ENCODE measurements around the gene BRCA2.

BRCA2 gene

GRCh38 chr13:32314271-32315237 lies 754 bp upstream of the BRCA2 start:
- H3K9me2 ChIP-seq (replicated peaks; ENCODE audit: insufficient read depth, low read length) = no peaks in the 10 kb centered on the region
- H3K9me3 ChIP-seq (ENCODE audit: insufficient read depth, low read length) = no peaks in the 10 kb centered on the region
- peaks cover 7% of the 10 kb centered on the region for H3F3A ChIP-seq (ENCODE audit: insufficient read depth)
- H3K36me3 ChIP-seq (ENCODE audit: low read length) = peaks cover 17% of the 10 kb centered on the region
- H2AFZ ChIP-seq (ENCODE audit: low read depth, low read length, severe bottlenecking) = peak overlapping the region; percentile 87
- peak overlapping the region; percentile 94 for H3K4me2 ChIP-seq (ENCODE audit: low read depth, low read length, poor library complexity, severe bottlenecking)
- no peaks in the 10 kb centered on the region for H4K20me1 ChIP-seq (ENCODE audit: low read depth, low read length)
- no peak for TF ChIP-seq CTCF (IDR thresholded peaks at IDR 0.05; ENCODE audit: insufficient read depth, low read length, poor library complexity, severe bottlenecking)
- no peak for TF ChIP-seq EZH2phosphoT487 (conservative IDR thresholded peaks at IDR 0.05; ENCODE audit: low read length)
- peak overlapping the region; percentile 85 for H3K27ac ChIP-seq (ENCODE audit: low read depth, low read length)
- peaks cover 24% of the 10 kb centered on the region for H3K79me2 ChIP-seq (ENCODE audit: insufficient read depth, low read length)
- no peaks in the 10 kb centered on the region for H3K27me3 ChIP-seq (ENCODE audit: low read length)
- peak overlapping the region; percentile 69 for H3K9ac ChIP-seq (ENCODE audit: low read length)
- H3K4me3 ChIP-seq (ENCODE audit: insufficient read depth, low read length, poor library complexity, severe bottlenecking) = peak overlapping the region; percentile 68

- H3K4me2 ChIP-seq (ENCODE audit: low read depth, low read length, poor library complexity, severe bottlenecking) = peak overlapping the region; percentile 94
- peak overlapping the region; percentile 85 for H3K27ac ChIP-seq (ENCODE audit: low read depth, low read length)
- no peaks in the 10 kb centered on the region for H4K20me1 ChIP-seq (ENCODE audit: low read depth, low read length)
- H3K9me2 ChIP-seq (replicated peaks; ENCODE audit: insufficient read depth, low read length) = no peaks in the 10 kb centered on the region
- peak overlapping the region; percentile 68 for H3K4me3 ChIP-seq (ENCODE audit: insufficient read depth, low read length, poor library complexity, severe bottlenecking)
- no peaks in the 10 kb centered on the region for H3K9me3 ChIP-seq (ENCODE audit: insufficient read depth, low read length)
- H2AFZ ChIP-seq (ENCODE audit: low read depth, low read length, severe bottlenecking) = peak overlapping the region; percentile 87
- H3K36me3 ChIP-seq (ENCODE audit: low read length) = peaks cover 30% of the 10 kb centered on the region
- peak overlapping the region; percentile 69 for H3K9ac ChIP-seq (ENCODE audit: low read length)
- peaks cover 7% of the 10 kb centered on the region for H3F3A ChIP-seq (ENCODE audit: insufficient read depth)
- TF ChIP-seq EZH2phosphoT487 (conservative IDR thresholded peaks at IDR 0.05; ENCODE audit: low read length) (no peak), CTCF (IDR thresholded peaks at IDR 0.05; ENCODE audit: insufficient read depth, low read length, poor library complexity, severe bottlenecking) (no peak)
- H3K27me3 ChIP-seq (ENCODE audit: low read length) = no peaks in the 10 kb centered on the region
- peaks cover 27% of the 10 kb centered on the region for H3K79me2 ChIP-seq (ENCODE audit: insufficient read depth, low read length)
These were observed 676 bp downstream of the BRCA2 start for GRCh38 chr13:32316028-32316339.

GRCh38 chr13:32316501-32316900 lies 1.2 kb downstream of the BRCA2 start:
- Histone ChIP-seq H3K9me2 (replicated peaks; ENCODE audit: insufficient read depth, low read length) (no peaks in the 10 kb centered on the region), H4K20me1 (ENCODE audit: low read depth, low read length) (no peaks in the 10 kb centered on the region), H3F3A (ENCODE audit: insufficient read depth) (peaks cover 7% of the 10 kb centered on the region), H3K4me2 (ENCODE audit: low read depth, low read length, poor library complexity, severe bottlenecking) (peak overlapping the region; percentile 94), H3K9ac (ENCODE audit: low read length) (peak overlapping the region; percentile 69), H3K36me3 (ENCODE audit: low read length) (peaks cover 32% of the 10 kb centered on the region), H2AFZ (ENCODE audit: low read depth, low read length, severe bottlenecking) (peak overlapping the region; percentile 87), H3K9me3 (ENCODE audit: insufficient read depth, low read length) (no peaks in the 10 kb centered on the region), H3K4me3 (ENCODE audit: insufficient read depth, low read length, poor library complexity, severe bottlenecking) (peak overlapping the region; percentile 68), H3K27ac (ENCODE audit: low read depth, low read length) (peak overlapping the region; percentile 85), H3K27me3 (ENCODE audit: low read length) (no peaks in the 10 kb centered on the region), H3K79me2 (ENCODE audit: insufficient read depth, low read length) (peaks cover 27% of the 10 kb centered on the region)
- TF ChIP-seq CTCF (IDR thresholded peaks at IDR 0.05; ENCODE audit: insufficient read depth, low read length, poor library complexity, severe bottlenecking) (no peak), EZH2phosphoT487 (conservative IDR thresholded peaks at IDR 0.05; ENCODE audit: low read length) (no peak)

Data from SU-DHL-6 (cell line).